BJ (cell line): ENCODE results near the gene MIER1. TPM values are rescaled to one million over a fixed set of nuclear protein-coding genes. Genes with fewer than 3 reads are reported as not detected.

ENCODE experiments used
- CTCF ChIA-PET: fragments of 350-600 bp; formaldehyde crosslinking; extraction: SDS; loops from one replicate; lab custom pipeline; 2021; ENCODE audit warnings: antibody characterized with exemption, inconsistent platforms; lab: Yijun Ruan, JAX
- POLR2A ChIA-PET: fragments of 300-600 bp; sonication (Branson Sonifier 250); formaldehyde crosslinking; extraction: SDS; loops from one replicate; lab custom pipeline; 2021; ENCODE audit warnings: antibody characterized with exemption; lab: Charles Lee
- DNase-seq: peaks from one replicate; pipeline ENCODE4 v3.0.0-alpha.2; 2011; ENCODE audit warnings: low read depth
- H3K27me3 ChIP-seq: 2 replicates; pipeline ENCODE4 v1.6.0; 2011; ENCODE audit warnings: low read length; ENCODE audit not compliant: control insufficient read depth, insufficient read depth
- H3K36me3 ChIP-seq: 2 replicates; pipeline ENCODE4 v1.5.1; 2011; ENCODE audit warnings: low read length; ENCODE audit not compliant: control insufficient read depth, insufficient read depth
- H3K4me3 ChIP-seq: 2 replicates; pipeline ENCODE4 v1.5.1; 2011; ENCODE audit warnings: low read depth, mild to moderate bottlenecking, control low read depth, low read length
- polyA plus RNA-seq: library from polyadenylated mRNA; depleted of rRNA; stranded (reverse); fragments of >200 nt; gene quantifications from 2 replicates; pipeline ENCODE4 v1.2.3, GENCODE V29; 2011
- TF ChIP-seq, protein P1 (sequence below): IDR thresholded peaks from 2 replicates; pipeline ENCODE4 v1.5.1; 2011; ENCODE audit warnings: low read depth, mild to moderate bottlenecking, control low read depth, inconsistent platforms, low read length, moderate library complexity; ENCODE audit not compliant: insufficient read depth

Gene MIER1
- polyA plus RNA-seq, 1 experiment, result 6.4 TPM

DNA sequence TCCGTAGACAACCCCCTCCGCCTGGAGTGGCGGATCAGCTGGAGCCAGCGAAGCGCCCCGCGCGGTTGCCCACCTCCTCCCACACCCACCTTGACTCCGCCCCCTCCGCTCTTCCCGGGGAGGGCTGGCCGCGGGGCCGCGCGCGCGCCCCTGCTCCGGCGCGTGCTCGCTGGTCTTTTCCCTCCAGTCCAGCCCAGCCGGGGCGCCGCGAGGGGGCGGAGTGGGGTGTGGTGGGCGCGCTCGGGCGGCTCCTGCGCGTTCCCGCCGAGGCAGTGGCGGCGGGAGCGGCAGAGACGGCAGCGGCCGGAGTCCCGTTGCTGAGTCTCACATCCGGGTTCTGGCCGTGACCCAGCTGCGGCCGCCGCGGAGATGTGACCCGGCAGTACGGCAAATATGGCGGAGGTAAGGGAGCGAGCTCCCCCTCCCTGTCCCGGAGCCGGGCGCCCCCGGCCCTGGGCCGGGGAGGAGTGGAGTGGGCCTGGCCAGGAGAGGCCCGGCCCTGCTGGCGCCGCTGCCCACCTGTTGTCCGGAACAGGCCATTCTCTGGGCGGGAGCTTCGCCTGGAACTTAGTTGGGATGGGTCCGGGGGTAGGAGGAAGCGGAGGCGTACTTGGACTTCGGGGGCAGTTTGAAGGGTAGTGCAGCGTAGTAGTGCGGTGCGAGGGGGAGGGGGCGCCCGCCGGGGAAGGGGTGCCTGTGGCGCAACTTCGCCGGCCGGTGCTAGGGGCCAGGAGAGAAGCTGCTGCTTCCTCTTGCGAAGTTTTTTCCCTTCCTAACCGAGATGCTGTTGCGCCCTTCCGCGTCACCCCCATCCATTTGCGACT lies 5.4 kb downstream of the MIER1 start:
- no peaks in the 10 kb centered on the region for H3K27me3 ChIP-seq
- DNase-seq, result peak; percentile 60
- POLR2A ChIA-PET, result no interaction called here
- TF ChIP-seq, protein P1, sequence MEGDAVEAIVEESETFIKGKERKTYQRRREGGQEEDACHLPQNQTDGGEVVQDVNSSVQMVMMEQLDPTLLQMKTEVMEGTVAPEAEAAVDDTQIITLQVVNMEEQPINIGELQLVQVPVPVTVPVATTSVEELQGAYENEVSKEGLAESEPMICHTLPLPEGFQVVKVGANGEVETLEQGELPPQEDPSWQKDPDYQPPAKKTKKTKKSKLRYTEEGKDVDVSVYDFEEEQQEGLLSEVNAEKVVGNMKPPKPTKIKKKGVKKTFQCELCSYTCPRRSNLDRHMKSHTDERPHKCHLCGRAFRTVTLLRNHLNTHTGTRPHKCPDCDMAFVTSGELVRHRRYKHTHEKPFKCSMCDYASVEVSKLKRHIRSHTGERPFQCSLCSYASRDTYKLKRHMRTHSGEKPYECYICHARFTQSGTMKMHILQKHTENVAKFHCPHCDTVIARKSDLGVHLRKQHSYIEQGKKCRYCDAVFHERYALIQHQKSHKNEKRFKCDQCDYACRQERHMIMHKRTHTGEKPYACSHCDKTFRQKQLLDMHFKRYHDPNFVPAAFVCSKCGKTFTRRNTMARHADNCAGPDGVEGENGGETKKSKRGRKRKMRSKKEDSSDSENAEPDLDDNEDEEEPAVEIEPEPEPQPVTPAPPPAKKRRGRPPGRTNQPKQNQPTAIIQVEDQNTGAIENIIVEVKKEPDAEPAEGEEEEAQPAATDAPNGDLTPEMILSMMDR, result no peak
- CTCF ChIA-PET, result interaction anchor here (0.6 kb wide), 1 partner anchor 211 kb away, joined by 3 read pairs; no protein-coding TSS in a partner anchor
- H3K4me3 ChIP-seq, result peak overlapping the region; percentile 84
- no peaks in the 10 kb centered on the region for H3K36me3 ChIP-seq

DNA sequence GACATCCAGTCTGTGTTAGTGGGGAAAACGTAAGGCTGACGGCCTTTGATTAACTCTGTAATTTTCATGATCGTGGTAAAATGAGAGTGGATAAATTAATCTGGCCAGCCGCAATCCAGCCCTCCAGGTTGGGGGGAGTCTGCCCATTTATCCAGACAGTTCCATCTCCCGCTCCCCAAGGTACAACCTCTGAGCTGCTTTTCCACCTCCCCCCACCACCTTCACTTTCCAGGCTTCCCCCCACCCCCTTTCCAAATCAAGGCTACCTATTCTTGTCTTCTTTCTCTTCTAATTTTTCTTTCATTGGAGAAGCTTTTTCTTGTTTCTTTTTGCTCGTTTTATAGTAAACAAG lies 6.0 kb downstream of the MIER1 start:
- TF ChIP-seq, protein P1, result no peak
- DNase-seq, result no peak
- POLR2A ChIA-PET, result no interaction called here
- Histone ChIP-seq H3K36me3 (no peaks in the 10 kb centered on the region), H3K27me3 (no peaks in the 10 kb centered on the region), H3K4me3 (peak overlapping the region; percentile 84)
- CTCF ChIA-PET, result interaction anchor here (0.6 kb wide), 1 partner anchor 211 kb away, joined by 3 read pairs; no protein-coding TSS in a partner anchor

DNA sequence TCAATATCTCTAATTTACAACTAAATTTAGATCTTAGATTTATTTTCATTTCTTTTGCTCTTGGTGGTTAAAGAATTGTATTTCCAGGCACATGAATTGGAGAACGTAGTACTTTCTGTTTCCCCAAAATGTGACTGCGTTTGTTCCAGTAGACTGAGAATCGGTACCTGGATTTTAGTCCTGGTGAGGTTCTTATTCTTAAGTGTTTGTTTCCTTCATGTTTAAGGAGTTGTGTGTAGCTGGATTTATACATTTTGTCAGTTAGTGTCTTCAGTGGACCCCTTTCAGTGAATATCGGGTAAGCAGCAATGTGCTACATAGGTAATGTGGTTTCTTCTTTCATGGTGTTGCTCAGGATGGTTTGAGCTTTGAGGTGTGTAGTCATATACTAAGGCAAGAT lies 6.8 kb downstream of the MIER1 start:
- TF ChIP-seq, protein P1, result no peak
- no peak for DNase-seq
- ChIA-PET CTCF (no interaction called here), POLR2A (no interaction called here)
- H3K27me3 ChIP-seq, result no peaks in the 10 kb centered on the region
- no peaks in the 10 kb centered on the region for H3K36me3 ChIP-seq
- H3K4me3 ChIP-seq, result peak overlapping the region; percentile 84

DNA sequence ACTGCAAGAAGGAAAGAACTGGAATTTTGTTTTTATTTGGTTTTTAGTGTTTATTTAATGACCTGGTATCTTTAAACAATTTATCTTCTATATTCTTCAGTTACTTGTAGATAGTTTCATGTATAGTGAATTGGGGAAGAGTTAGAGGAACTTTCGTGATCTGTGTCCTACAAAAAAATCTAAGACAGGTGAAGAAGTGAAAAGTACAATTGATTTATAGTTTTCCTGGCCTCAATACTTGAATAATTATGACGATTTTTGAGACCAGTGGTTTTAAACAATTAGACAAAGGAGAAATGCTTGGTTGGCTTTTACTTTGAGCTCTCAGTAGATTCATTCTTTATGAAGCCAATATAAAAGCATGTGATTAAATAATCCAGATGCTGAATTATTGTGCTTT lies 7.5 kb downstream of the MIER1 start:
- POLR2A ChIA-PET, result interaction anchor here (0.6 kb wide), 1 partner anchor 751 kb away, joined by 3 read pairs; no protein-coding TSS in a partner anchor

More for the DNA sequence above, 7.5 kb downstream of the MIER1 start:
- no peaks in the 10 kb centered on the region for H3K27me3 ChIP-seq
- H3K36me3 ChIP-seq, result no peaks in the 10 kb centered on the region
- CTCF ChIA-PET, result no interaction called here
- no peak for DNase-seq
- TF ChIP-seq, protein P1, result no peak
- H3K4me3 ChIP-seq, result no peak overlapping the region
